GM23338 (cell line): ENCODE data around the gene UST. TPM values are rescaled to one million over a fixed set of nuclear protein-coding genes. Genes with fewer than 3 reads are reported as not detected.

Source experiments
- ATAC-seq: fragments of 200-7000 bp; cut with Tn5 transposase; 3 replicates; pipeline ENCODE4 v1.9.1; 2020
- DNase-seq: peaks from one replicate; pipeline ENCODE4 v3.0.0-alpha.2; 2015; ENCODE audit warnings: low spot score
- H2AFZ ChIP-seq: fragments of 200-600 bp; sonication (generic); 2 replicates; pipeline ENCODE4 v1.8.0; 2016; ENCODE audit warnings: antibody characterized with exemption, mild to moderate bottlenecking, moderate library complexity
- H3F3A ChIP-seq: fragments of 200-600 bp; sonication (generic); replicated peaks from 2 replicates; pipeline ENCODE4 v1.8.0; 2017; ENCODE audit warnings: antibody characterized with exemption, mixed run types, low read depth
- H3K27ac ChIP-seq: fragments of 200-600 bp; sonication (generic); 2 replicates; pipeline ENCODE4 v1.6.1; 2016; ENCODE audit warnings: low read depth
- H3K27me3 ChIP-seq: fragments of 200-600 bp; sonication (generic); 2 replicates; pipeline ENCODE4 v1.8.0; 2016; ENCODE audit warnings: mild to moderate bottlenecking, mixed run types, moderate library complexity; ENCODE audit not compliant: insufficient read depth
- H3K36me3 ChIP-seq: fragments of 200-600 bp; sonication (generic); 2 replicates; pipeline ENCODE4 v1.8.0; 2016; ENCODE audit warnings: mild to moderate bottlenecking; ENCODE audit not compliant: insufficient read depth
- H3K4me1 ChIP-seq: fragments of 200-600 bp; sonication (generic); 2 replicates; pipeline ENCODE4 v1.8.0; 2016; ENCODE audit warnings: mild to moderate bottlenecking, moderate library complexity; ENCODE audit not compliant: insufficient read depth
- H3K4me2 ChIP-seq: fragments of 200-600 bp; sonication (generic); 2 replicates; pipeline ENCODE4 v1.7.1; 2017; ENCODE audit warnings: mixed run types
- H3K4me3 ChIP-seq: fragments of 200-600 bp; sonication (generic); 2 replicates; pipeline ENCODE4 v1.6.1; 2016; ENCODE audit warnings: mixed run types
- H3K79me2 ChIP-seq: fragments of 200-600 bp; sonication (generic); replicated peaks from 2 replicates; pipeline ENCODE4 v1.8.0; 2017; ENCODE audit warnings: mild to moderate bottlenecking; ENCODE audit not compliant: insufficient read depth
- H3K9me2 ChIP-seq: fragments of 200-600 bp; sonication (generic); 2 replicates; pipeline ENCODE4 v1.8.0; 2017; ENCODE audit not compliant: insufficient read depth
- H4K20me1 ChIP-seq: fragments of 200-600 bp; sonication (generic); replicated peaks from 2 replicates; pipeline ENCODE4 v1.8.0; 2017; ENCODE audit warnings: mild to moderate bottlenecking; ENCODE audit not compliant: insufficient read depth
- H3K27ac Mint-ChIP-seq: 2 replicates; pipeline ENCODE4 v1.8.0; 2020; ENCODE audit warnings: inconsistent platforms, mild to moderate bottlenecking, moderate library complexity, mixed read lengths
- H3K27me3 Mint-ChIP-seq: 3 replicates; pipeline ENCODE4 v1.8.0; 2022; ENCODE audit warnings: low read depth, mild to moderate bottlenecking, moderate library complexity, mixed read lengths, inconsistent platforms; ENCODE audit not compliant: insufficient read depth, poor library complexity
- H3K36me3 Mint-ChIP-seq: 3 replicates; pipeline ENCODE4 v1.8.0; 2021; ENCODE audit warnings: low read depth, mild to moderate bottlenecking, inconsistent platforms, moderate library complexity, mixed read lengths
- H3K4me1 Mint-ChIP-seq: 3 replicates; pipeline ENCODE4 v1.8.0; 2020; ENCODE audit warnings: mild to moderate bottlenecking, inconsistent platforms, mixed read lengths
- H3K4me3 Mint-ChIP-seq: 3 replicates; pipeline ENCODE4 v1.8.0; 2021; ENCODE audit warnings: moderate library complexity, mild to moderate bottlenecking, inconsistent platforms, mixed read lengths
- H3K9me3 Mint-ChIP-seq: 3 replicates; pipeline ENCODE4 v1.8.0; 2020; ENCODE audit warnings: moderate library complexity, mild to moderate bottlenecking, inconsistent platforms, mixed read lengths
- EZH2 ChIP-seq: fragments of 200-600 bp; sonication (generic); IDR thresholded peaks from one replicate; pipeline ENCODE4 v1.8.0; 2017; ENCODE audit warnings: antibody characterized with exemption, mild to moderate bottlenecking, low read depth; ENCODE audit not compliant: unreplicated experiment
- EZH2phosphoT487 ChIP-seq: fragments of 200-600 bp; sonication (generic); IDR thresholded peaks from one replicate; pipeline ENCODE4 v1.8.1; 2018; ENCODE audit warnings: antibody characterized with exemption; ENCODE audit not compliant: unreplicated experiment
- JUNB ChIP-seq: IDR thresholded peaks from one replicate; pipeline ENCODE4 v1.6.1; 2016; ENCODE audit warnings: antibody characterized with exemption; ENCODE audit not compliant: unreplicated experiment
- NANOG ChIP-seq: IDR thresholded peaks from 2 replicates; pipeline ENCODE4 v1.6.1; 2016; ENCODE audit warnings: antibody characterized with exemption, borderline replicate concordance
- POLR2AphosphoS5 ChIP-seq: IDR thresholded peaks from 2 replicates; pipeline ENCODE4 v1.6.1; 2016; ENCODE audit warnings: antibody characterized with exemption, low read depth
- STAT1 ChIP-seq: IDR thresholded peaks from one replicate; pipeline ENCODE4 v1.6.1; 2016; ENCODE audit warnings: antibody characterized with exemption; ENCODE audit not compliant: unreplicated experiment
- ZNF114 ChIP-seq: fragments of 250-450 bp; sonication (Bioruptor Pico); IDR thresholded peaks from 2 replicates; pipeline ENCODE4 v1.5.0; 2020; ENCODE audit warnings: mild to moderate bottlenecking, moderate library complexity
- polyA plus RNA-seq: library from polyadenylated mRNA; unstranded; fragments of >200 nt; fragmentation: Nextera tagmentation; extraction: Ambion mirVana; gene quantifications from 2 replicates; pipeline ENCODE4 v1.2.1, GENCODE V29; 2016
- total RNA-seq: library from RNA; depleted of rRNA; stranded (reverse); fragments of >200 nt; shearing (Covaris generic); gene quantifications from 2 replicates; pipeline ENCODE4 v1.2.3, GENCODE V29; 2014
- TF ChIP-seq, protein P1 (sequence below): IDR thresholded peaks from 2 replicates; pipeline ENCODE4 v1.6.1; 2016; ENCODE audit warnings: antibody characterized with exemption
- TF ChIP-seq, protein P2 (sequence below), 2 experiments: fragments of 200-600 bp in 1 of 2; sonication (generic) in 1 of 2; conservative IDR thresholded peaks; 2 replicates each; pipeline versions ENCODE4 v1.5.1 to v1.6.1; 2016 to 2017; ENCODE audit warnings: antibody characterized with exemption in 2 of 2, low read depth in 2 of 2, mild to moderate bottlenecking in 2 of 2, moderate library complexity in 1 of 2

Gene UST
- total and polyA plus RNA-seq, 2 experiments from 2014 or later = 12.6 to 33.0 TPM

DNA sequence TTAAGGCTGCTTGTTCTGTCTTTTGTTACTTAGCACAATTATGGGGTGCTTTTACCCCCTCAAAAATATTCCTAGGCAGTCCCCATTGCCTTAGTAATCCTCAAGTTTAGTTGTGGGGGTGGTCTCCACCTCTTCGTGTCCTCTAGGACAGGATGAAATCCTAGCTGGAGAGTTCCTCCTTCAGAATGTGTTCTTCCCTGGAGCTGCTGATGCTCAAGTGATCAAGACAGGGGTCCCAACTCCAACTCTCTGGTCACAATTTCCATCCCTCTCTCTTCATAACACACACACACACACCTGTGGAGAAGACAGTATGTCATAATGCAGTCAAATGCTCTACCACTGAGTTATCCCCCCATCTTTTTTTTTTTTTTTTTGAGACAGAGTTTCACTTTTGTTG, 280.7 kb downstream of the UST start:
- peaks cover 23% of the 10 kb centered on the region for H3K36me3 Mint-ChIP-seq
- no peaks in the 10 kb centered on the region for H3K9me3 Mint-ChIP-seq
- no peak overlapping the region for H3K4me3 Mint-ChIP-seq
- TF ChIP-seq ZNF114 (CRISPR knock-in tag) (no peak), POLR2AphosphoS5 (no peak), JUNB (no peak), NANOG (no peak), EZH2phosphoT487 (no peak), STAT1 (no peak)
- TF ChIP-seq, protein P1, sequence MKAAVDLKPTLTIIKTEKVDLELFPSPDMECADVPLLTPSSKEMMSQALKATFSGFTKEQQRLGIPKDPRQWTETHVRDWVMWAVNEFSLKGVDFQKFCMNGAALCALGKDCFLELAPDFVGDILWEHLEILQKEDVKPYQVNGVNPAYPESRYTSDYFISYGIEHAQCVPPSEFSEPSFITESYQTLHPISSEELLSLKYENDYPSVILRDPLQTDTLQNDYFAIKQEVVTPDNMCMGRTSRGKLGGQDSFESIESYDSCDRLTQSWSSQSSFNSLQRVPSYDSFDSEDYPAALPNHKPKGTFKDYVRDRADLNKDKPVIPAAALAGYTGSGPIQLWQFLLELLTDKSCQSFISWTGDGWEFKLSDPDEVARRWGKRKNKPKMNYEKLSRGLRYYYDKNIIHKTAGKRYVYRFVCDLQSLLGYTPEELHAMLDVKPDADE = no peak
- TF ChIP-seq, protein P2, sequence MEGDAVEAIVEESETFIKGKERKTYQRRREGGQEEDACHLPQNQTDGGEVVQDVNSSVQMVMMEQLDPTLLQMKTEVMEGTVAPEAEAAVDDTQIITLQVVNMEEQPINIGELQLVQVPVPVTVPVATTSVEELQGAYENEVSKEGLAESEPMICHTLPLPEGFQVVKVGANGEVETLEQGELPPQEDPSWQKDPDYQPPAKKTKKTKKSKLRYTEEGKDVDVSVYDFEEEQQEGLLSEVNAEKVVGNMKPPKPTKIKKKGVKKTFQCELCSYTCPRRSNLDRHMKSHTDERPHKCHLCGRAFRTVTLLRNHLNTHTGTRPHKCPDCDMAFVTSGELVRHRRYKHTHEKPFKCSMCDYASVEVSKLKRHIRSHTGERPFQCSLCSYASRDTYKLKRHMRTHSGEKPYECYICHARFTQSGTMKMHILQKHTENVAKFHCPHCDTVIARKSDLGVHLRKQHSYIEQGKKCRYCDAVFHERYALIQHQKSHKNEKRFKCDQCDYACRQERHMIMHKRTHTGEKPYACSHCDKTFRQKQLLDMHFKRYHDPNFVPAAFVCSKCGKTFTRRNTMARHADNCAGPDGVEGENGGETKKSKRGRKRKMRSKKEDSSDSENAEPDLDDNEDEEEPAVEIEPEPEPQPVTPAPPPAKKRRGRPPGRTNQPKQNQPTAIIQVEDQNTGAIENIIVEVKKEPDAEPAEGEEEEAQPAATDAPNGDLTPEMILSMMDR (conservative IDR thresholded peaks at IDR 0.05; ENCODE audit: low read depth in 2 of 2) = no peak
- Histone ChIP-seq H2AFZ (no peak overlapping the region), H3K4me2 (no peak overlapping the region), H3K36me3 (peaks cover 11% of the 10 kb centered on the region; the same call in 1 of the 2 replicates), H3K4me1 (0 out of 2 replicates have a peak, but pooled peaks cover under 1% of the 10 kb centered on the region), H3K4me3 (no peak overlapping the region), H3K9me2 (no peaks in the 10 kb centered on the region), H3K27me3 (no peaks in the 10 kb centered on the region), H4K20me1 (no peaks in the 10 kb centered on the region), H3K79me2 (no peaks in the 10 kb centered on the region), H3K27ac (no peak overlapping the region), H3F3A (no peaks in the 10 kb centered on the region)
- ATAC-seq (no peak), DNase-seq (no peak)
- H3K27ac Mint-ChIP-seq = no peak overlapping the region
- H3K4me1 Mint-ChIP-seq = peaks cover 12% of the 10 kb centered on the region; the same call in 2 of the 3 replicates
- H3K27me3 Mint-ChIP-seq = no peaks in the 10 kb centered on the region

DNA sequence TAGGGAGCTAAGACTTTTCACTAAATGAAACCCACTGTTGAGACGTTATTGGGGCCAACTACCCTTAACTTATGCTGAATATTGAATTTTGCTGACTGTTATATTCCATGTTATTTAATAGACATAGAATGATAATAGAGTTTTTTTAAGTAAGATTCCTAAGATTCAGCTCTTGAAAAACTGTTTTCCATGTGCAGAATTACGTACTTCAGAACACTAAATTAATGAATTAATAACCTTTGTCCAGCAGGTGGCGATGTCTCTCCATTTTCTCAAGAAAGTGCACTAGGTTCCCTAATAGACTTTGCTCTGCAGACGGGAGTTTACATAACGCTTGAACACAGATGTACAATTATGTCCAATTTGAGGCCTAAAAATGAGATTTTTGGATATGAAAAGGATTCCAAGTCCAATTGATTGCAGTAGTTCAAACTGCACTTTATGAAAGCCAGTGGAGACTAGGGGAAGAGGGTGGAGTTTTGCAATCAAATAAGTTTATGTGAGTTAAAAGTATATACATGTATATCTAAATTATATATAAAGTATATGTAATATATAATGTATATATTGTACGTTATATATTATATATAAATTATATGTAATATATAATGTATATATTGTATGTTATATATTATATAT, 282.1 kb downstream of the UST start:
- Mint-ChIP-seq H3K4me3 (no peak overlapping the region), H3K9me3 (no peaks in the 10 kb centered on the region), H3K4me1 (peaks cover 19% of the 10 kb centered on the region), H3K27me3 (no peaks in the 10 kb centered on the region), H3K36me3 (peaks cover 9% of the 10 kb centered on the region), H3K27ac (no peak overlapping the region)
- Histone ChIP-seq H2AFZ (no peak overlapping the region), H3K9me2 (no peaks in the 10 kb centered on the region), H3K27me3 (no peaks in the 10 kb centered on the region), H3K4me2 (no peak overlapping the region), H3K79me2 (no peaks in the 10 kb centered on the region), H4K20me1 (no peaks in the 10 kb centered on the region), H3K27ac (no peak overlapping the region), H3K4me3 (no peak overlapping the region), H3F3A (no peaks in the 10 kb centered on the region), H3K4me1 (0 out of 2 replicates have a peak, but pooled peaks cover 12% of the 10 kb centered on the region), H3K36me3 (no peaks in the 10 kb centered on the region)
- DNase-seq (peak; percentile 90), ATAC-seq (no peak)
- TF ChIP-seq, protein P2 (conservative IDR thresholded peaks at IDR 0.05; ENCODE audit: low read depth in 2 of 2) = peak; percentile 73 to 84
- TF ChIP-seq EZH2 = no peak
